ENCODE data around the gene GABBR2.

GABBR2 gene

DNA sequence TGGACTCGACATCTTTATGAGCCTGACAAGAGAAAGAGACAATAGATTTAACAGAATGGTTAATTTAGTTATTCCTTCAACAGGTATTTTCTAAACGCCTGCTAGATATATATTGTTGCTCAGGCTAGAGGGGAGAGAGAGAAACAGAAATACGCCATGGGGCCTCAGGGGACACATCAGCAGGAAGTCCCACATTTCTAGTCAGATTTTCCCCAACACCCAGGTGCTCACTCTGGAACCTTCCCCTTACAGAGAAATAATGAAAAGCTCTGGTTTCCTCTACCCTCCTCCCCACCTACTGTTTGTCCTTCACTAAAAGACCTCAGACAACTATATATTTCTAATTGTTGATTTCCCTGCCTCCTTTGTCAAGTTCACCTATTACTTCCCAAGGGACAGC is 323.0 kb downstream of the GABBR2 start:
- DNase-seq = no peak

DNA sequence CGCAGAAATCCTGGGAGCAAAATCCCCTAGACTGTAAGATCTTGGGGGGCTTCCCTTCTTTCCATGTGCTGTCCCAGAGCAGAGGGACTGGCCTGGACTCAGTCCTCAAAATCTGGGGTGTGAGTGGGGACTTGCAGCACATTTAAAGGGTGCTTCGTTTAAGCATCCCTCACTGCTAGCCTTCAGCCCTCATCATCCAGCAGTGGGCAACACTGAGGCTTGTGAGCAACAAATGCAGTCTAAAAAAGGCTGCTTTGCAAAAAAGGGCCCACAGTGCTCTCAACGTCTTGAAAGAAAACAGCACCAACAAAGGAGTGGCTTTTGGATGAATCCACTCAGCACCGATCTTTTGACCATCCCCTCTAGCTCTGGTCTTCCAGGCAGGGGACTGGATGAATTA is 325.0 kb downstream of the GABBR2 start:
- DNase-seq = no peak

DNA sequence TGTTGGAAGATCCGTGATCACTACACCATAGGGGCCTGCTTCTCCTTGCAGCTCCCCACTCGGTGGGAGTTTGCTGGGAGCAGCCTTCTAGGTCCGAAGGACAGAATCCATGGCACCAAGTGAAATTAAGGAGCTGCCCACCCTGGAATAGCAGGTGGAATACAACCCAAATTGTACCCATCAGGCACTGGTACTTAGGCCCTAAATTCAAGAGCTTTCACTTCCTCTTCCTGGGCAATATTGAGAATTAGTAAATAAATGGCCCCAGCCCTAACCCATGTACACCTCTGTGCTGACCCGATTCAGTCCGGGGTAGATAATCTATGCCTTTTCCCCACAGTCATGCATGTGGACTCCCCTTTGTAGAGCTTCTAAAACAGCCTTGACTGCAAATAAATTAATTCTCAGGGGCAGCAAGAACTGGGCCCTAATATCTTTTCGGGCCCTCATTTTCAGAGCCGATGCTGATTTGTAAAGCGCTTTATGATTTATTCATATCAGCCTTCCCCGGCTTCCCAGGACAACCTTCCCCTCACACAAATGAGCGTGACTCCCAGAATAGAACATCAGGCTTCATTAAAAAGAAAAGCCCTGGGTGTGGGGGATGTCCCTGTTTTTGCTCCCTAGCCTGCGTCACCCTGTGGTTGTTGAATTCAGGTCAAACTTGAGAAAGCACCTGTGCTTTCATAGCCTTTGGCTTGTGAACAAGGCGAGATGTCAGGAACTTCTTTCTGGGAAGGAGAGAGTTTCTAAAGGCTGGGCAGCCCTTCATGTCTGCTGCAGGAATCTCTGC is 327.2 kb downstream of the GABBR2 start:
- no peak for DNase-seq

DNA sequence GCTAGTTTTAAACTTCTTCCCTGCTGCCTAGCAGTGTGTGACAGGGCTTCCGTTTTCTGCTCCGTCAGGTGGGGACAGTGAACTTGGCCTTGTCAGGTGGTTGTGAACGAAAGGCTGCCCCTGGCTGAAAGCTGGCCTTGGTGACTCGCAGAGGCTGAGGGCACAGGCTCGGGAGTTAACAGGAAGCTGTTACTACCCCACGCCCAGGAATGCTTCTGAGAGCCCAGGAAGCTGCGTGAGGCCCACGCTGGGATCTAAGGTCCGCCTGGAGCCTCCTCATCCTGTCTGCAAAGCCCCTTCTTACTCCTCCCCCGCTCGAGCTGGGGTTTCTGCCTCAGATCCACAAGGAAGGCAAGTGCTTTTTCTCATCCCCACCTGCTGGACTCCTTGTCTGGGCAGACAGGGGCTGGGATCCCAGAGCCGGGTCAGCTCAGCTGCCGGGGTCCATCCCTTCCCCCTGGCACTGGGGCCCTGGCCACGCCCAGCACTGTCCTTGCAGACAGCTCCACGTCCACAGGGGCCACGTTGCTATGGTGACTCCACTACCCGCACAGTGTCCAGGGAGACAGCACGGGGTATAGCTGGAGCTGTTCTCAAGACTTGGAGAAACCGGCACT is 328.6 kb downstream of the GABBR2 start:
- DNase-seq = no peak

DNA sequence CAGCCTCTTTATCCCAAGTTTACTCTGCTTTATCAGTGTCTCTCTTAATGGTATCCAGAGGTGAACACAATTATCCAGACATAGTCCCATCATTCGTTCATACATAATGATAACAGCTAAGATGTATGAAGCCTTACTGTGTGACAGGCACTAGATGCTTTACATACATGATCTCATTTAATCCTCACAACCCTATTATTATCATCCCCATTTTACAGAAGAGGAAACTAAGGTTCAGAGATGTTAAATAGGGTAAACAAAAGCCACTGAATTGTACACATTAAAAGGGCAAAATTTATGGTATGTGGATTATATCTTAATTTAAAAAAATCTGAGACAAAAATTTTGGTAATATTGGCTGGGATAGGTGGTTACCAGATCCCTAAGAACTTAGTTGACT is 329.2 kb downstream of the GABBR2 start:
- DNase-seq = no peak

DNA sequence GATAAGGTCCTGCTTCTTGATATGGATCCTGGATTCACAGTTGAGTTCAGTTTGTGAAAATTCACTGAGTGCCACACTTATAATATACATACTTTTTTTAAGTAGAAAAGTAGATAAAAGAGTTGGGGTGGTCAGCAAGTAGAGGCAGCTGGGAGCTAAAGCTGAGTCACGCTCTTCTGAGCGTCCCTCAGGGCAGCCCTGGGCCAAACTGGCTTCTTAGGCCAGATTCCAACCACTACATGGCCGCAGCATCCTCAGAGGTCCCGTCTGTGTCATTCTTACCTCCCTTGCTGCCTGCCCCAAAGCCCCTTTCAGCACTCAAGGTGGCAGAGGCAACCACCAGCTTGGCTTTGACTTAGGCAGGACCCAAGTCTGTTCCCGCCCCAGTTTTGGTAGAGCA is 329.9 kb downstream of the GABBR2 start:
- DNase-seq = no peak

DNA sequence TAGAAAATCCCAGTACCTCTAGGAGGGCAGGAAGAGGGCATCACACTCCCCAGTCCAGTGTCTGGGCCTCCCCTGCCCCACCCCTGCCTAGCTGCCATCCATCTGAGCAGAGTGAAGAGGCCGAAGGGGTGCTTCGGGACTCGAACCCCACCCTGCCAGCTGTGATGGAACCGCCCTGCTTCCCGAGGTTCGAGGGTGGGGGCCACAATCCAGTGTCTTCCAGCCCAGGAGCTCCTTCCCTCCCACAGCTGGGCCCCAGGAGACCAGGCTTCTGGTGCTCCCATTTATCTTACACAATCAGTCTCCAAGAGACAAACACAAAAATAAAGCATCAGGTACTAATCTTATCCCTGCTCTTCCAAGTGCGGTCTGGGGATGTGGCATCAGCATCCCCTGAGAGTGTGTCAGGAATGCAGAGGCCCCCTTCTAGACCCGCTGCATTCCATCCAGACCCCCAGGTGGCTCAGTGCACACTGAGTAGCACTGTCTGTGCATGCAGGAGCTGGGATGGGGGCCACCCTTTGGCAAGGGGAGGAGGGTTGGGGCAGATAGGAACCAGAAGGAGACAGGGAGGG is 330.4 kb downstream of the GABBR2 start:
- DNase-seq = no peak

DNA sequence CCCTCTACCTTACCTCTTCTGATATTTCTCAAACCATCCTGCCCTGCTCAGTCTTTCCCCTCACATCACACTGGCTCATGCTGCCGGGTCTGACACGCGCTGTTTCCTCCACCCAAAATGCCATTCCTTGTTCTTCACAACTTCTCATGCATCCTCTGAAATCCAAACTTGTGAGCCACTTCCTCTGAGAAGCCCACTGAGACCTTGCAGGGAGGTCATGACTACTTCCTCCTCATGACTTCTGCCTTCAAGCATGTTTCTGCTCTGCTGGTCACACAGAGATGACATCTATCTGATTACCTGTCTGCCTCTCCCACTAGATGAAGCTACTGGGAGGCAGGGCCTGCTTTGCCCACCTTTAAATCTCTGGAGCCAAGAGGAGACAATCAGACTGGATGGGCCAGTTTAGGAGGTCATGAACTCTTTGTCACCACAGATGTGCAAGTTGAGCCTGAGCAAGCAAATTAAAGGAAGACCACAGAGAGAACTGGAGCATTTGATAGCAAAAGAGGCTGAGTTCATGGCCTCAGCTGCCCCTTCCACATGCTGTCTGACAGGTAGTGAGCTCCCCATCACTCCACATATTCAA is 333.5 kb downstream of the GABBR2 start:
- DNase-seq = no peak

DNA sequence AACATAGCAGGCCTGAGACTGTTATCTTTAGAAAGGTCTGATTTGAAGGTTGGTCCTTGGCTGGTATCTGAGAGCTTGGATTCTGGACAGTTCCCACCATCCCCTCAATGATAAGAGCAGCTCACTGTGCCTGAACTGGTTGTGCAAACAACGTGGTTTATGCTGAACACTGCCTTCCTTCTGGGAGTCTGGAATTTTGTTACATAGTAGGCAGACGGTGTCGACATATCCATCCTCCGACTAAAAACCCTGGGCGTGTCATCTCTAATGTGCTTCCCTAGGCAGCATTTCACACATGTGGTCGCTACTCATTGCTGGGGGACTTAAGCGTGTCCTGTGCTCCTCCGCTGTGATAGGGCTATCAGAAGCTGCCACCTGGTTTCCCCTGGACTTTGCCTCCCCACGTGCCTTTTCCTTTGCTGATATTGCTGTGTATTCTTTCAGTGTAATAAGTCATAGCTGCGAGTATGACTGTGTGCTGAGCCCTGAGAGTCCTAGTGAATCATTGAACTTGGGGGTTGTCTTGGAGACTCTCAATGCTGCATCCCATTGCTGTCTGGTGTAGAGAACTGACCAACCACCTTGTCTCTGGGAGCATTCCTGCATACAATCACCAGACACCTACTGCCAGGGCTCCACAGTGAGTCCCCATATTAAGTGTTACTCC is 334.2 kb downstream of the GABBR2 start:
- no peak for DNase-seq

DNA sequence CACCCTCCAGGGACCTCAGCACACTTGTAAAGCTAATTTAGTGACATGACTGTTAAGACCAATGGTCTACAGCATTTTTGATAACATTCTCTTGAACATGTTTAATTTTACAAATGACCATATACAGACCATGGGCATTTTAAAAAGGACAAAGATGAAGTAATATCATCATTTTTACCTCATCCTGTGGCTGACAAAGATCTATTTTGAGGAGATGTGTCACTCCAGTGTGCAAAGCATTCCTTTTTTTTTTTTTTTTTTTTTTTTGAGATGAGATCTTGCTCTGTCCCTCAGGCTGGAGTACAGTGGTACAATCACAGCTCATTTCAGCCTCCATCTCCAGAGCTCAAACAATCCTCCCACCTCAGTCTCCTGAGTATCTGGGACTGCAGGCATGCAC is 335.1 kb downstream of the GABBR2 start:
- DNase-seq = no peak

DNA sequence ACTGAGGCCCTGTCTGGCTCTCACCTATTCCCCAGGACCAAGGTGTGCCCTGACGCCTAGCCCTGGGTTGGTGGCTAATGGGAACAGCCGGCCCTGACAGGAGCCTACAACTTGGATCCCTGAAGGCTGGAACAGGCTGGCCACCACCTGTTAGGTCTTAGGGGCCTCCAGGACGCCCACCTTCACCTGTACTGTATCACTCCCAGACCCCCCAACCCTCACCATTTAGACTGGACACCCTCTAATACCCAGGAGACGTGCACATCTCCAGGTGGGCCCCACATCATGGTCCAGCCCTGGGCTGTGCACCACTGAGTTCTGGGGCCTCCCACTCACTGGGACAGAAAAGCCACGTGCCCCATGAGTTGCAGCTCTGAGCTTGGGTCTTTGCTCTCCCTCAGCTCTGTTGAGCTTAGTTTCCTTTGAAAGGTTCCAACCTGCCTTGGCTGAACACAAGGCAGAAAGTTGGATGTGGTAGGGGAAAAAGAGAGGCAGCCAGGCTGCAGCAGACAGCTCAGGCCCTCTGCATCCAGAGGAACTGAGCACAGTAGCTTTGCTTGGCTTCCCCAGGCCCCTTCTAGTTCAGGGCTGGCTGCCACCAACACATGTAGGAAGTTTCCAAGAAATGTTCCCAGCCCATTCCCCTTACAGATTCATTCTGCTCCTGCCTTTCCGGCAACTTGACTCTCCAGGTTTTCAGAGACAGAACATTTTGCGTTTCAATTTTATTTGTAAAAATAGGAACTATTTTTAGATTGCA is 336.5 kb downstream of the GABBR2 start:
- DNase-seq = no peak

DNA sequence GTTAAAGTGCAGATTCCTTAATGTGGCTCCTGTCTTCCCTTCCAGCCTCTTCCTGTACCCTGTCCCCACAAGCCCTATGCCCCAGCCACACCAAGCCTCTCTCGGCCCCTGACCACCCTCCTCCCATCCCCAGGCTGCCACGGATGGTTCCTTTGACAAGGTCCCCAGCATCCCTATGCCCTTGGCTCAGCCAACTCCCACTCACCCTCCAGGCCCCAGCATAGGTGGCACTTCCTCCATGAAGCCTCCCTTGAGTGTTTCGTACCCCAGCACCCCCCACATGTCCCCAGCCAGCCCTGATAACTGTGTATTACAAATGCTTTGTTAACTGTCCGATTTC is 337.8 kb downstream of the GABBR2 start:
- no peak for DNase-seq

DNA sequence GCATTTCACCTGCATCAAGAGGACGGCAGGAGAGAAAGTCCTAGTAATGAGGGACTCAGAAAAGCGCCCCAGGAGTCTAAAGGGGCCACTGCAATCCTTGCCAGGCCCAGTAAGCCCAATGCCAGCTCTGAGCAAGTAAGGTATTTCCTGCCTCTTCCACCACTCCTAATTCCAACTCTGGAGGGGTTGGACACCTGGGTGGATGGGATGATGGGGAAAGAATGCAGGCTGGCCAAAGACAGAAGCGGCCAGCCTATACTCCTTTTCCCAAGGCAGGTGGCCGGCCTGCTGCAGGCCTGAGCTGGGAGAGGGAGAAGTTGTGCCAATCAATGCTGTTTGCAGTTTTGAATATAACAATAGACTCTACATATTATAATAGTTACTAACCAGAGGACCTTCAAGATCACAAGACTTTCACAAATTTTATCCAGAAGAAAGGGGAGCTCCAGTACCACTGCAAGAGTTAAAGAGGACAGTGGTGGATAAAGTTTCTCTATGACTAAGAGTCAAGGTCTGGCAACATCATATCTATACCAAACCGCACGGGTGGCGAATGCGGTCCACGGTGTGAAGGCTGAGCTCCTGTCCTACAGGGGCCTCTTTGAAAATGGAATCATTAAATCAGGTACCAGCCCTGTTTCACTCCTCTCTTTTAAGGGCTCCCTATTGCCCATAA is 338.3 kb downstream of the GABBR2 start:
- no peak for DNase-seq

DNA sequence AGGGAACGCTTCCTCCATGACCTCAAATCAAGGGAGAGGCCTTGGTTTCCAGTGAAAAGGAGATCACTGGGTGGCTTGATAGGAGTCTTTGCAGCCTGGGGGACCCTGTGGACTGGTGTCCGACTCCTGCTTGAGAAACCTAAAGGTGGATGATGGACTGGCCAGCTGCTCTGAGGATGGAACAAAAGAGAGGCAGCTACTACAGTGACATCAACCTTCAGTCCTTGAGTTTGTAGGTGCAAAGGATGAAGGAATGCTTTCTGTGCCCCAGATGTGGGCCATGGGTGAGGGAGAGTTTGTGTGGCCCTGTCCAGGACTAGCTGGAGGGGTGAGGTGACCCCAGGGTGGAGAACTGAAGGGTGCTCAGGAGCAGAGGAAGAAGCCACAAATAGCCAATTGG is 338.8 kb downstream of the GABBR2 start:
- no peak for DNase-seq

DNA sequence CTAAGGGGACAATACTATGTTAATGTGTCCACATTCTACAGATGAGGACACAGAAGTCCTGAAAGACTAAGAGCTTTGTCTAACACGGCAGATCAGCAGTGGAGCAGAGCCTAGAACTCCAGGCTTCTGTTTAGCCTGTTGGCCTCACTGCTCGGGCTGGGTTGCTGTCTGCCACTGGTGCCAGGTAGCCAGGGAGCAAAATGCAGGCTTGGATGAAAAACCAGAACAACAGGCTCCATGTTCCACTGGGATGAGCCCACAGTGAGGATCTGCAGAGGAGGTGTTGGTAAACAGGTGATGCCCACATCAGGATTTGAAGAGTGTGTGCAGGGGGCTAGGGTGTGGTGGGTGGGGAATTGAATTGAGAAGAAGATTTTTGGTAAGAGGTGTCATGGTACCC is 339.3 kb downstream of the GABBR2 start:
- DNase-seq = no peak

DNA sequence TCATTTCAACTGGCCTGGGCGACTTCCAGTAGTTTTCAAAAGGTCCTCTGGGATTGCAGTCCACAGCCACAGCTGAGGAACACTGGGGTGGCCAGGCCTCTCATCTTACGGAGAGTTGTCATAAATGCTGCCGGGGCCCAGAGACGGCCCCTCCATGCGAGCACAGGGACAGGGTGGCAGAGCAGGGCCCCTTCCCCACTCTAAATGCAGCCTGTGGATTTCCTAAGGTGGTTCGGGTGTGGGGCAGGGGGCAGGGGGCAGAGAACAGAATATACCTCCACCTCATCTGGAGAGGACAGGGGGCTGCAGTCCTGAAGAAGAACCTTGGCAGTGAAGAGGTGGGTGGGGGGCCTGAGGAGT is 339.7 kb downstream of the GABBR2 start:
- DNase-seq = no peak

DNA sequence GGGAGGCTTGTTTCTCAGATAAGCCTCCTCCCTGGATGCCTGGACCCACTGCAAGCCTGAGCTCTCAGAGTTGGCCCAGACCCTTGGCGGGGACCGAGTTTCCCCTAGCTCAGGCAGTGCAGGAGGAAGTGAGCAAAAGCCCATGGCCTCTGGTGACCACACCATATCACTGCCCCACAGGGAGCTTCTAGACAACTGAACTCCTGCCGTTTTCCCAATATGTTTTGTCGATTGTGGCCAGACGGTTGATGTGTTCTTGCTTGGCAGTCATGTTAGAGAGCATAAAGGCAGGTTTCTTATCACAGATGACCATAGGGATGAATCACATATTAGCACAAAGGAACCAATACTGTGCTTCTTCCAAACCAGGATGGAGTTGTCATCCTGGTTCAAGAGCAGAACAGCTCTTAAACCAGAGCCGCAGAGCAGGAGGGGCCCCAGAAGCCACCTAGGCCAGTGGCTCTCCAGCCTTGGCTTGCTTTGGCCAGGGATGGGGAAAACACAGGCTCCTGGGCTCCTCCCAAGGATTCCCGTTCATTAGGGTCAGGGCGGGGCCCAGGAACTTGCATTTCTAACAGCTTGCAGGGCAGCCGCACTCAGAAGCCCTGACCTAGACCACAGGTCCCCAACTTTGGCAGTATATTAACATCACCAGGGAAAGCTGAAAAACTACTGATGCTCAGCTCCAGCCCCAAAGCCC is 340.2 kb downstream of the GABBR2 start:
- no peak for DNase-seq

DNA sequence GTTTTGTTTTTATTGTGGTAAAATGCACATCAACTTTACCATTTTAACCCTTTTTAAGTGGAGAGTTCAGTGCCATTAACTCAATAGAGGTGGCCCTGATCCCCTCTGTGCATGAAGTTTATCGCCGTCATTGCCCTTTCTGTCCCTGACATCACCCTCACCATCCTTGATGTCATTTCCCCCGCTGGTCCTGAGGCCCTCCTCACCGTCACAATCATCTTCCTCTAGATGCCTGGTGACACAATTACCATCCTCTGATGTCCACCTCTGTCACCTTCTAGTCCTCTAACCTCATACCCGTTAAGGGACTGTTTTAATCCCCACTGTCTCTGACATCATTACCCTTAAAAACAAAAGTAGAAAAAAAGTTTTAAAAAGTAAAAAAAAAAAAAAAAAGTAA is 340.8 kb downstream of the GABBR2 start:
- DNase-seq = no peak

DNA sequence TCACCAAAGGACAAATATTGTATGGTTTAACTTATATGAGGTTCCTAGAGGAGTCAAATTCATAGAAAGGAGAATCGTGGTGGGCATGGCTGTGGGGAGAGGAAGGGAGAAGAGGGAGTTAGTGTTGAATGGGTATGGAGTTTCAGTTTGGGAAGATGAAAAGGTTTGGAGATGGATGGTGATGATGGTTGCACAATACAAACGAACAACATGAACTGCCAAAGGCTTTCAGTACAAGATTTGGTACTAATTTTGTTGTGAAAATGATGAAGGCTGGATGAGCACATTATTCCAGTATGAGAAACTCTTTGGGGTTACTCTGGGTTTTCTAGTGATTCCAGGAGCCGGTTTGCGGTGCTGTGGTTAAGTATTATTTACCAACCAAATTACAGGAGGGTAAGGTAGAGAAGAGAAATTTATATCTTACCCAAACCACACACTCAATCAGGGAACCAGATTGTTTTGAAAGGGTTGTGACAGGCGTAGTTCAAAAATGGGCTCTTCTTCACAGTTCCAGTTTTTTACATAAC is 341.3 kb downstream of the GABBR2 start:
- DNase-seq = no peak

DNA sequence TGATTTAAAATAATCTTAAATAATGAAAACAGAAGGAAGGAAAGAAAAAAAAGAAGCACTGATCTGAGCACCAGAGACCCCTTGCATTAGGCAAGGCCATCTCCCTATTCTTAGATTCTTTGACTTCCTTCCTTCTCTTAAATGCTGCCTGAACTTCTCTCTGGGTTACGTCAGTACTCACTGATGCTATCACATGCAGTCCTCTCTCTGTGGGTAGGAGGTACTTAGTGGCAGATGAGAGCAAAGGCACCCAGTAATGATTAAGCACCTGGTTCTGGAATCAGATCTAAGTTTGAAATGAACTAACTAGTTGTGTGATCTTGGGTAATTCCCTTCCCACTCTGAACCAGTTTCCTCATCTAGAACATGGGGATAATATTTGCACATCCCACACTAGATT is 343.0 kb downstream of the GABBR2 start:
- no peak for DNase-seq

DNA sequence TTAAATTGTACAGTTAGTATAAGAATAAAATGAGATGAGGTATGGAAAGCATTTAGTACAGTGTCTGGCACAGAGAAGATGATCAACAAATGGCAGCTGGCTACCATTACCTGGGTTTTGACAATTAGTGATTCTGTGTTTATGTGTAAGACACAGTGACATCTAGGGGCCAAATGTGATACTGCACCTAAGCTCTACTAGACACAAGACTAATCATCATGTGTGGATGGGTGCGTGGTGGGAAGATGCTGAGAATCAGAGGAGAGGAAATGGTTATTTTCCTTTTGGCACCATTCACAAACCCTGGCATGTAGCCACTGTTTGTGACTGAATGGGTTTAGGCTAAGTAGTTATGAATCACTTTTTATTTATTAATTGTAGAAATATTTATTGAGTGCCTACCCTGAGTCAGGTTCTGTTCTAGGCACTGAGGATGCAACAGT is 343.5 kb downstream of the GABBR2 start:
- peak; percentile 17 to 26 for DNase-seq
